GM18951 (cell line): Measurements from ENCODE around the gene NLGN3.
"Not testable (repeated sequence)": the region's sequence is repeated elsewhere in the genome, so short reads cannot be mapped to it uniquely, and the experiment has no call there.

Source experiments
- POLR2A ChIP-seq: IDR thresholded peaks from 4 replicates; pipeline ENCODE4 v1.6.1; 2011; ENCODE audit warnings: mild to moderate bottlenecking; ENCODE audit not compliant: insufficient read length, insufficient read depth; ENCODE audit errors: extremely low read depth
- in situ Hi-C: fragments of 300-500 bp; cut with MboI; formaldehyde crosslinking; loops from one replicate; pipeline ENCODE4 v1.12.0; 2022; ENCODE audit warnings: low sequenced_read_pairs, mixed read lengths, inconsistent platforms; ENCODE audit not compliant: unreplicated experiment

Gene NLGN3

GRCh38 chrX:71167031-71167781 lies 22.6 kb downstream of the NLGN3 start:
- TF ChIP-seq POLR2A: no peak
- in situ Hi-C loops: loop anchor here (25.0 kb wide), 1 partner anchor 405 kb away; no protein-coding TSS in a partner anchor

- TF ChIP-seq POLR2A: no peak
- in situ Hi-C loops: loop anchor here (25.0 kb wide), 1 partner anchor 406 kb away; no protein-coding TSS in a partner anchor
These were observed 23.5 kb downstream of the NLGN3 start for GRCh38 chrX:71168134-71168533.

GRCh38 chrX:71169586-71169985 lies 24.9 kb downstream of the NLGN3 start:
- in situ Hi-C loops: loop anchor here (25.0 kb wide), 1 partner anchor 407 kb away; no protein-coding TSS in a partner anchor
- TF ChIP-seq POLR2A: no peak

- in situ Hi-C loops: loop anchor here (25.0 kb wide), 1 partner anchor 408 kb away; no protein-coding TSS in a partner anchor
- no peak for TF ChIP-seq POLR2A
These were observed 26.0 kb downstream of the NLGN3 start for GRCh38 chrX:71170660-71171059.

- no peak for TF ChIP-seq POLR2A
- in situ Hi-C loops: loop anchor here (25.0 kb wide), 1 partner anchor 409 kb away; no protein-coding TSS in a partner anchor
These were observed 26.6 kb downstream of the NLGN3 start for GRCh38 chrX:71171110-71171801.

GRCh38 chrX:71173440-71173839 lies 28.8 kb downstream of the NLGN3 start:
- in situ Hi-C loops: loop anchor here (25.0 kb wide), 1 partner anchor 411 kb away; no protein-coding TSS in a partner anchor
- TF ChIP-seq POLR2A: no peak

- in situ Hi-C loops: loop anchor here (25.0 kb wide), 1 partner anchor 412 kb away; no protein-coding TSS in a partner anchor
- TF ChIP-seq POLR2A: no peak
These were observed 30.2 kb downstream of the NLGN3 start for GRCh38 chrX:71174795-71175194.

- in situ Hi-C loops: no loop called here
- TF ChIP-seq POLR2A: no peak
These were observed 30.9 kb downstream of the NLGN3 start for GRCh38 chrX:71175531-71175930.

- no peak for TF ChIP-seq POLR2A
- in situ Hi-C loops: no loop called here
These were observed 32.7 kb downstream of the NLGN3 start for GRCh38 chrX:71177327-71177726.

- in situ Hi-C loops: no loop called here
These were observed 34.3 kb downstream of the NLGN3 start for GRCh38 chrX:71178908-71179307.

GRCh38 chrX:71180579-71181265 lies 36.1 kb downstream of the NLGN3 start:
- in situ Hi-C loops: not testable (repeated sequence)

More at GRCh38 chrX:71178908-71179307, 34.3 kb downstream of the NLGN3 start:
- no peak for TF ChIP-seq POLR2A

- in situ Hi-C loops: no loop called here
- no peak for TF ChIP-seq POLR2A
These were observed 36.9 kb downstream of the NLGN3 start for GRCh38 chrX:71181558-71181909.
